Measurements from ENCODE around the gene ATG101. TPM values are rescaled to one million over a fixed set of nuclear protein-coding genes. Genes with fewer than 3 reads are reported as not detected.

Gene ATG101
- total and polyA plus RNA-seq, 2 of the 13 experiments (the other 11 are each of a cell fraction or from before 2014, with no cell fraction given), result 58.2 to 67.7 TPM

- TF ChIP-seq TFAP4 (IDR thresholded peaks at IDR 0.05; ENCODE audit: borderline replicate concordance, low read depth) (peak; percentile 27; the same call in 1 of the 2 replicates), ZNF224 (CRISPR knock-in tag; IDR thresholded peaks at IDR 0.05) (no peak), ZNF766 (CRISPR knock-in tag; IDR thresholded peaks at IDR 0.05; ENCODE audit: borderline replicate concordance) (no peak), MEIS1 (CRISPR knock-in tag; IDR thresholded peaks at IDR 0.05; ENCODE audit: borderline replicate concordance) (no peak), ZNF318 (CRISPR knock-in tag; IDR thresholded peaks at IDR 0.05) (no peak), RBAK (CRISPR knock-in tag; IDR thresholded peaks at IDR 0.05) (no peak), ZNF703 (CRISPR knock-in tag; IDR thresholded peaks at IDR 0.05; ENCODE audit: borderline replicate concordance) (no peak), ZNF687 (CRISPR knock-in tag; IDR thresholded peaks at IDR 0.05) (peak; percentile 38), ZNF788 (CRISPR knock-in tag; IDR thresholded peaks at IDR 0.05; ENCODE audit: borderline replicate concordance) (no peak)
- TF ChIP-seq, protein P1, sequence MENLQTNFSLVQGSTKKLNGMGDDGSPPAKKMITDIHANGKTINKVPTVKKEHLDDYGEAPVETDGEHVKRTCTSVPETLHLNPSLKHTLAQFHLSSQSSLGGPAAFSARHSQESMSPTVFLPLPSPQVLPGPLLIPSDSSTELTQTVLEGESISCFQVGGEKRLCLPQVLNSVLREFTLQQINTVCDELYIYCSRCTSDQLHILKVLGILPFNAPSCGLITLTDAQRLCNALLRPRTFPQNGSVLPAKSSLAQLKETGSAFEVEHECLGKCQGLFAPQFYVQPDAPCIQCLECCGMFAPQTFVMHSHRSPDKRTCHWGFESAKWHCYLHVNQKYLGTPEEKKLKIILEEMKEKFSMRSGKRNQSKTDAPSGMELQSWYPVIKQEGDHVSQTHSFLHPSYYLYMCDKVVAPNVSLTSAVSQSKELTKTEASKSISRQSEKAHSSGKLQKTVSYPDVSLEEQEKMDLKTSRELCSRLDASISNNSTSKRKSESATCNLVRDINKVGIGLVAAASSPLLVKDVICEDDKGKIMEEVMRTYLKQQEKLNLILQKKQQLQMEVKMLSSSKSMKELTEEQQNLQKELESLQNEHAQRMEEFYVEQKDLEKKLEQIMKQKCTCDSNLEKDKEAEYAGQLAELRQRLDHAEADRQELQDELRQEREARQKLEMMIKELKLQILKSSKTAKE (CRISPR knock-in tag; IDR thresholded peaks at IDR 0.05; ENCODE audit: borderline replicate concordance), result no peak
Measured at GRCh38 chr12:52043386-52044212, 26.2 kb upstream of the ATG101 start (continued).

Measured in HepG2 (cell line).